WTC11 (cell line): ENCODE data around the gene PTBP2.

Experiments used
- CTCF ChIP-seq: fragments of 200-600 bp; IDR thresholded peaks from 2 replicates; pipeline ENCODE4 v1.8.0; 2022; ENCODE audit warnings: antibody characterized with exemption
- FOXK1 ChIP-seq: sonication (generic); formaldehyde crosslinking; IDR thresholded peaks from 2 replicates; pipeline ENCODE4 v1.8.0; 2022; ENCODE audit warnings: mild to moderate bottlenecking, moderate library complexity, missing genetic modification reagents
- FOXP1 ChIP-seq: sonication (generic); formaldehyde crosslinking; IDR thresholded peaks from 2 replicates; pipeline ENCODE4 v1.8.0; 2022; ENCODE audit warnings: missing genetic modification reagents, mild to moderate bottlenecking, moderate library complexity, borderline replicate concordance
- NR2C2 ChIP-seq: sonication (generic); formaldehyde crosslinking; IDR thresholded peaks from 2 replicates; pipeline ENCODE4 v1.8.0; 2022; ENCODE audit warnings: mild to moderate bottlenecking, missing genetic modification reagents
- USF2 ChIP-seq: sonication (generic); formaldehyde crosslinking; IDR thresholded peaks from 2 replicates; pipeline ENCODE4 v1.8.1; 2023; ENCODE audit warnings: mild to moderate bottlenecking, missing genetic modification reagents, moderate library complexity
- TF ChIP-seq, protein P1 (sequence below): sonication (generic); formaldehyde crosslinking; IDR thresholded peaks from 2 replicates; pipeline ENCODE4 v1.8.1; 2022; ENCODE audit warnings: low read depth, mild to moderate bottlenecking, moderate library complexity, missing genetic modification reagents, borderline replicate concordance

DNA sequence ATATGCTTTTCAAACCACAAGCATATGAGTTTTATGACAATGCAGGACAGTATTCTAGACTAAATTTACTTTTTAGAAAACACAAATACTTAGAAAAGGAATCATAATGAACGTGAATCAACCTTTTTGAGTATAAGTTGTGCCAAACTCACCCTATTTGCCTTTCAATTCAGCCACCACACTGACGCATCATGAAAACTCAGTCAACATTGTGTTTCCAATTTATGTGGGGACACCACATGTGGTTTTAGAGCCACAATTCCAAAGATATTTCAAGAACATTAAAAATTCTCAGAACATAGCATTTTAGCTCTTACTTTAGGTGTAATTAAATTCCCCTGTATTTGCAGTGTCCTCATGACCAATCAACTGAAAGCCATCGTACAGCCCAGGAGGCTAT lies 118.8 kb downstream of the PTBP2 start:
- TF ChIP-seq NR2C2 (CRISPR knock-in tag) (no peak), CTCF (no peak), FOXK1 (CRISPR knock-in tag) (no peak), USF2 (no peak), FOXP1 (CRISPR knock-in tag) (no peak)
- TF ChIP-seq, protein P1, sequence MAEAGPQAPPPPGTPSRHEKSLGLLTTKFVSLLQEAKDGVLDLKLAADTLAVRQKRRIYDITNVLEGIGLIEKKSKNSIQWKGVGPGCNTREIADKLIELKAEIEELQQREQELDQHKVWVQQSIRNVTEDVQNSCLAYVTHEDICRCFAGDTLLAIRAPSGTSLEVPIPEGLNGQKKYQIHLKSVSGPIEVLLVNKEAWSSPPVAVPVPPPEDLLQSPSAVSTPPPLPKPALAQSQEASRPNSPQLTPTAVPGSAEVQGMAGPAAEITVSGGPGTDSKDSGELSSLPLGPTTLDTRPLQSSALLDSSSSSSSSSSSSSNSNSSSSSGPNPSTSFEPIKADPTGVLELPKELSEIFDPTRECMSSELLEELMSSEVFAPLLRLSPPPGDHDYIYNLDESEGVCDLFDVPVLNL = no peak
